Measurements from ENCODE around the gene PARD3B.

DNA sequence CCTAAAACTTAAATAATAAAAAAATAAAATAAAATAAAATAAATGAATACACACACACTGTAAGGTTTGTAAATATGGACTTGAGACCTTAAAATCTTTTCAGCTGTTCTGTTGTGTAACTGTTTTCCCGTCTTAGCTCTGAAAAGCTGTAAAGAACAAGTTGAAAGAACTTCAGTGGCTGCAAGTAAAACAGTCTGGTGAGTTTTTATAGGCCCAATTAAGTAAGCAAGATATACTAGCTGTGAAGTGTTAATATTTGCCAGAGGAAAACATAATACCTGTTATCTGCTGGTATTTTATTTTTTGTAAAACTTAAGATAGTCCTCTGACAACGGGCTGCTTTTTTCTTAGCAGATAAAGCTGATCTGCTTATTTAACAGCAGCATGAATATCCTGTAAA is 960.1 kb downstream of the PARD3B start:
- TF ChIP-seq, protein P1, sequence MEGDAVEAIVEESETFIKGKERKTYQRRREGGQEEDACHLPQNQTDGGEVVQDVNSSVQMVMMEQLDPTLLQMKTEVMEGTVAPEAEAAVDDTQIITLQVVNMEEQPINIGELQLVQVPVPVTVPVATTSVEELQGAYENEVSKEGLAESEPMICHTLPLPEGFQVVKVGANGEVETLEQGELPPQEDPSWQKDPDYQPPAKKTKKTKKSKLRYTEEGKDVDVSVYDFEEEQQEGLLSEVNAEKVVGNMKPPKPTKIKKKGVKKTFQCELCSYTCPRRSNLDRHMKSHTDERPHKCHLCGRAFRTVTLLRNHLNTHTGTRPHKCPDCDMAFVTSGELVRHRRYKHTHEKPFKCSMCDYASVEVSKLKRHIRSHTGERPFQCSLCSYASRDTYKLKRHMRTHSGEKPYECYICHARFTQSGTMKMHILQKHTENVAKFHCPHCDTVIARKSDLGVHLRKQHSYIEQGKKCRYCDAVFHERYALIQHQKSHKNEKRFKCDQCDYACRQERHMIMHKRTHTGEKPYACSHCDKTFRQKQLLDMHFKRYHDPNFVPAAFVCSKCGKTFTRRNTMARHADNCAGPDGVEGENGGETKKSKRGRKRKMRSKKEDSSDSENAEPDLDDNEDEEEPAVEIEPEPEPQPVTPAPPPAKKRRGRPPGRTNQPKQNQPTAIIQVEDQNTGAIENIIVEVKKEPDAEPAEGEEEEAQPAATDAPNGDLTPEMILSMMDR (conservative IDR thresholded peaks at IDR 0.05) = no peak
- no peak for TF ChIP-seq EZH2 (IDR thresholded peaks at IDR 0.05; ENCODE audit: low read depth)

Data from PC-9 (cell line).